ENCODE data around the gene IRF2BPL.

The IRF2BPL gene

DNA sequence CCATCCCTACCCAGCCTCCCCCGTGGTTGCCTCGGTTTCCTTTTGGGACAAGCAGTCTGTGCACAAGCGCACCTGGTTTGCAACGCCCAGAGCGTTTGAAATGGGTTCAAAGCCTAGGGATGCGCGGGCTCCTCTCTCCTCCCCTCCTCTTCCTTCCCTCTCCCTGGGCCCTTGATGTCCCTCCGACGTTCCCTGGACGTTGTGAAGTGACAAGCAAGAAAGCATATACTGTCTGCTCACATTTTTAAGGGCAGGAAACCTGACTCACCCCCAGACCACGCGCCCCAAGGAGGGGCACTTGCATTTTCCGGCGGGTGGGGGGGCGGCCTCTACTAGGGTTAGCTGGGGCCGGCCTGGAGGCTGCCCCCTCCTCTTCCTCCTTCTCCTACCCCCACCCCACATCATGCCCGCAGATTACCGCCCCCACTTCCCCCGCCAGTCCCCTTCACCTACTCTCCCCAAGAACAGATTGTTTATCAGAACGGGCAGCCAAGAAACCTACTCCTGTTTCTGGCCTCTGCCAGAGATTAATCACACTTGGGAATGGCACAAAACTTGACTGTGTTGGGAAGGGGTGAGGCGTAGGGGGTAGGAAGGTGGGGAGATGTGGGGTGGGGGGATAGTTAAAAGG, 9.5 kb upstream of the IRF2BPL start:
- peak in 1 of 10 donors; percentile 66 for DNase-seq

DNA sequence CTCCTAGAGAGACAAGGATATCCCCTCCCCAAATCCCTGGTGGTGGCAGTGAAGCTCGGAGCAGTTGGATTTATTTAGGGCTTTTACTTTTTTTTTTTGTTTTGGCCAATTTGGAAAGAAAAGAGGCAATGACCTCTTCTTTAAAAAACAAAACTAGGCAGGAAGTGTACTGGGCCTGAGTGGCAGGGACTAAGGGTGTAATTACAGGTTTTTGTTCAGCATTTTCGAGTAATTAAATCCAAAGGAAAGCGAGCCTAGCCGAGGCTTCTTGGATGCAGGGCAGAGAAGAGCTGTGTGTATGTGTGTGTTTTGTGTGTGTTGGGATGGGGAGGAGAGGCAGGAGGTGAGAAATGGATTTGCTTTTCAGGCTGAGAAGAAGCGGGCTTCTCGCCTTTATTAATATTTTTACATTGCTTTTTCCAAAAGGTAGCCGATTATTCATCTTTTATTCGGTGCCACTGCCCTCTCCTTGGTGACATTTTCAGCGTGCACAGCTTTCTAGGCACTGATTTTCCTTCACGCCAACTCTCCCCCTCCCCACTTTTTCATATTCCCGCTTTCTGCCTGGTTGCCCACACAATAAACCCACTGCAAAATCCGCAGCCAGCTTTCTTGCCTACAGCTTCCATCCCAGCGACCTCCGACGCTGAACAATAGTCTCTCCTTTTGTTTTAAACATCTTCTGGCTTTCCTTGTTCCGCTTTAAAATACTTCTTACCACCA, 8.9 kb upstream of the IRF2BPL start:
- intact Hi-C loops (cut with DNase I), result no loop called here
- DNase-seq, result peak in 1 of 10 donors; percentile 44

More for the DNA sequence above, 9.5 kb upstream of the IRF2BPL start:
- intact Hi-C loops (cut with DNase I), result no loop called here

DNA sequence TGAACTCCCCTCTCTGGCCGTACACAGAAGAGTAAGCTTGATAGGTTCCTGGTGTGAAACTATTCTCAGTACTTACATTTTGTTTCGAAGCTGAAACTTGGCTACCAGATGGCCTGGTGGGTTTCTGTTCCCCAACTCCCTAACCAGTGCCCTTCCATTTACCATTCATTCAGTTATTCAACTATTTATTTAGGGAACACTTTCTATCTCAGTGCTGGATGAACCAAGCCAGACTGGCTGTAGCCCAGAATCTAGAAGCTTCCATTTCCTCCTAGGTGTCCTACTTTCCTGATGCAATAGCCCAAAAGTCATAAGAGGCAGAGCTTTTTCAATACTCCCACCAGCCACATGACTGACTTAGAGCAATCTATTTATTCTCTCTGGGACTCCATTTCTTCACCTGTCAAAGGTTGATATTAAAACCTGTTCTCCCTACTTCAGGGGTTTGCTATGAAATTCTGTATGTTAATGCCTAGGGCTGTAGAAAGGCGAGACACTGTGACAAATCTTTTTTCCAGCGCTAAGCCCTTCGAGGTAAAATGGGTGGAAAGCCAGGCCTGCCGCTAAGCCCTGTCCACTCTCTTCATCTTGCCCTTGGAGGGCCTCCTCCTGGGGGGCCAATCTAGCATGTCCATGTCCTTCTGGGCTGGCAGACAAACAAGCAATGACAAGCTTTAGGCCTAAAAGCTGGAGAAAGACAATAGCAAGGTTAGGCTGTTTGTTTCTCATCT, 8.1 kb upstream of the IRF2BPL start:
- peak in 1 of 10 donors; percentile 48 for DNase-seq
- intact Hi-C loops (cut with DNase I), result no loop called here

DNA sequence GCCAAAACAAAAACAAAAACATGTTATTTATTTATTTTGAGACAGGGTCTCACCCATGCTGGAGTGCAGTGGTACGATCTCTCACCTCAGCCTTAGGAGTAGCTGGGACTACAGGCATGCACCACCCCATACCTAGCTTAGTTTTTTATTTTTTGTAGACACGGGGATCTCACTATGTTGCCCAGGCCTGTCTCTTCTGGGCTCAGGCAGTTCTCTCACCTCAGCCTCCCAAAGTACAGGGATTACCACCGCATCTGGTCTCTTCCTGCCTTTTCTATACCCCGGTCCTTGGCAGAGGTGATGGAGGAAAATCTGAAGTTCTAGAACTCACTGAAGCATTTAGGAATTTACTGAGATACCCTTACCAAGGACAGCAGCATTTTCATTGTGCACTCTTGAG, 6.8 kb upstream of the IRF2BPL start:
- DNase-seq, result peak in 1 of 10 donors; percentile 32

DNA sequence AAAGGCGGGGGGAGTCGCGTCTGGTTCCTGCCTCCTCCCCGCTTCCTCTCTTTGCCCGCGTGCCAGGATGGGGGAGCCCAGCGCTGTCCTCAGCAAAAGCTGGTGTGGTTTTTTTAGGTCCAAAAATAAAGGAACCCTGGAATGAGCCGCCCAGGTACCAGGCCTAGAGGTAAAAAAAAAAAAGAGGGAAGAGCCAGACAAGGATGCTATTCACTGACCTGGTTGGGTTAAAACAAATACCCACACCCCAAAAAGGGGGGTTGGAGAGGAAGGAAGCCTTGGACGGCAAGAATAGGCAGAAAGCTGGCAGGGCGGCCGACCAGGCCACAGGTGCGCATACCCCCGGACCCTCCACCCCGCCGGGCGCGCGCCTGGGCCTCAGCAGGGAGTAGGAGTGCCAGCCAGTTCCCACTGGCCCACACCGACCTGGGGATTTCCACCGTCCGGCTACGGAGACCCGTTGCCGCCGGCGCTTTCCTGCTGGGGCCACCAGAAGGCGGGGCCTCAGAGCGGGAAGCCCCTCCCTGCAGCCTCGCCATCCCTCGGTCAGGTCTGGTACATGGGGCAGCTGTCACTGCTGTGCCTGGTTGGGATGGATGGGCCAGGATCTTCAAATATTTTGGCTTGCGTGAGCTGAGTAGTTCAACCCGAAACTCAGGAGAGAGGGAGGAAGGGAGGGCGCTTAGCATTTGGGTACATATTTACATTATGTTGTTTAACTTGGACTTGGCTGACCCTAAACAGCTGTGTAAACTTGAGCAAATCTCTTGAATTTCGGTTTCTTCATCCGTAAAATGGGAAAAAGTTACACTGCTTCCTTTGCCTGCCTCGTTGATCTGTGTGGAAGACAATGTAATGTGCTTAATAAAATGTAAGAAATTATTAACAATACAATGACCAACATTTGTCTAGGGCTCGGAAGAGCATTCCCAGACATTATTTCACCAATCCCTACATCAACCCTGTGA, 5.4 kb upstream of the IRF2BPL start:
- DNase-seq, result peak in 8 of 10 donors; percentile 44 to 95 (median 68)
- intact Hi-C loops (cut with DNase I), result no loop called here

More for the DNA sequence above, 6.8 kb upstream of the IRF2BPL start:
- intact Hi-C loops (cut with DNase I), result no loop called here

DNA sequence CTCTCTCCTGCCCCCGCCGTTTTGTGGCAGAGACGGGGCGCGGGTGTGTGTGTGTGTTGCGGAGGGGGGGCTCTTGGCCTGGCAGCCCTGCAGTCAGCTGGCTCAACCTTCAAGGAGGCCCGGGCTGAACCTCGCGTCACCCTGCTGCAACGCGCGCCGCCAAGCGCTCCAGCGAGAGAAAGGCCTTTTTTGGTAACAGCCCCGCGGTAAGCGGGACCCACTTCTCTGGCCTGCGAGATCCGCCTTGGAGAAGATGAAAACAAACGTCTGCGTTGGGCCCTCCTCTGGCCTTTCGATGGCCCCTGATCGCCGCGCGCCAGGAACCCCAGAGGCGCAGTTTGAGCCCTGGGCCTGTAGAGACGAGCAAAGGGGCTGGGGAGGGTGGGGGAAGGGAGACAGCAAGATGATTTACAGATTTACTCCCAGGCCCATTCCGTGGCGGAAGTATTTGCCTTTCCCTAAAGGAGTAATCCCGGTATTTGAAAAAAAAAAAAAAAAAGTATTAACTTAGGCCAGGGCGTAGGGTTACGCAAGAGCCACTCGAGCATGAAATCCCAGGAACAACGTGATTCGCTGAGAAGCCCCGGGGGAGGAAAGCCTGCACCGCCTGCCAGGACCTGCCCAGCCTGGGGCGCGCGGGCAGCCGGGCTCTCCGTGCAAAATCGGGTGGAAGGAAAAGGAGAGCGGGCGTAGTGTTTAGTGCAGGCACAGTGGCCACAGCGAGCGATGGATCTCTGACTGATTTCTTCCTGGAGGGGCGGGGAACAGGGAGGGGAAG, 4.5 kb upstream of the IRF2BPL start:
- intact Hi-C loops (cut with DNase I), result no loop called here
- peak; percentile 71 to 95 (median 76) for DNase-seq

DNA sequence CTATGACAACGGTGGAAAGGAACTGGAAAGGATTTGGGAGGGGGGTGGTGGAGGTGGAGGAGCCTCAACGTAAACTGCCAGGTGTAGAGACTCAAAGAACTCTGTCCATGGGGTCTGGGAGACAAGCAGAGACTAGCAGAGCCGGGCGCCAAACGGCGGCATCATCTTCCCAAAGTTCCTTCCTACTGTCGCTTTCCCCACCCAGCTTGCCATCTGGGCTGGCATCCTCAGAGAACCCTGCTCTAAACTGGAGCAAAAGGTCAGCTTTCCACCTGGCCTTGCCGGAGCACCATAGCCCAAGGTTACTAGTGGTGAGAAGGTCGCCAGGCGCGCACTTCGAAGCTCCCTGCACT, 4.0 kb upstream of the IRF2BPL start:
- intact Hi-C loops (cut with DNase I), result no loop called here
- peak in 1 of 10 donors; percentile 86 for DNase-seq

DNA sequence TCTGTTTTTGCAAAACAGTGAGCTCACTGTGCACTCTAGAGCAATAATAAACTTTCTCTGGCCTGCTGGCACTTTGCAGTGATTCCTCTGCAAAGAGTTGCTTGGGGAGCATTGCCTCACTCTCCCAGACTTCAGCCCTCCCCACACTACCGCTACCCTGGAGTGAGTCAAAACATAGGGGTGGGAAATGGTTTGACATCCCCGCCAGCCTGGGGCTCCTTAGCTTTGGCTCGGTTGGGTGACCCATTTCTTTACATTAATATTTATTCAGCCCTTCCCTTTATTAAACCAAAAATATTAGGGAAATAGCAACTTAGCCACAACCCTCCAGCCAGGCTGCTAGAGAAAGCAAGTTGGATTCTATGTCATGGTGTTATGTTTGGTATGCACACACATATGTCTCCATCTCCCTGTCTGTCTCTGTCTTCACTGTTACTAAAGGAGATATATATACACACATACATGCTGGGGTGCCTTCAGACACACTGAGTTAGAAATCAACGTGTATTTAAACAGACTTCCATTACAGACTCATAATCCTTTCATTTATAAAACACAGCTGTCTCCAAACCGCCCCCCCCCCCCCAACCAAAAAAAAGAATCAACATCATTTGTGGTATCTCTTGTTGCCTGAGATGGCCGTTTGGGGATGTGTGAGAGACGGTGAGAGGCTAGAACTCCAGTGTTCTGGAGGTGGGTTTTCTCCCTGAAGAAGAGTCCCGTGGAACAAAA, 3.4 kb upstream of the IRF2BPL start:
- peak in 1 of 10 donors; percentile 67 for DNase-seq
- intact Hi-C loops (cut with DNase I), result no loop called here

DNA sequence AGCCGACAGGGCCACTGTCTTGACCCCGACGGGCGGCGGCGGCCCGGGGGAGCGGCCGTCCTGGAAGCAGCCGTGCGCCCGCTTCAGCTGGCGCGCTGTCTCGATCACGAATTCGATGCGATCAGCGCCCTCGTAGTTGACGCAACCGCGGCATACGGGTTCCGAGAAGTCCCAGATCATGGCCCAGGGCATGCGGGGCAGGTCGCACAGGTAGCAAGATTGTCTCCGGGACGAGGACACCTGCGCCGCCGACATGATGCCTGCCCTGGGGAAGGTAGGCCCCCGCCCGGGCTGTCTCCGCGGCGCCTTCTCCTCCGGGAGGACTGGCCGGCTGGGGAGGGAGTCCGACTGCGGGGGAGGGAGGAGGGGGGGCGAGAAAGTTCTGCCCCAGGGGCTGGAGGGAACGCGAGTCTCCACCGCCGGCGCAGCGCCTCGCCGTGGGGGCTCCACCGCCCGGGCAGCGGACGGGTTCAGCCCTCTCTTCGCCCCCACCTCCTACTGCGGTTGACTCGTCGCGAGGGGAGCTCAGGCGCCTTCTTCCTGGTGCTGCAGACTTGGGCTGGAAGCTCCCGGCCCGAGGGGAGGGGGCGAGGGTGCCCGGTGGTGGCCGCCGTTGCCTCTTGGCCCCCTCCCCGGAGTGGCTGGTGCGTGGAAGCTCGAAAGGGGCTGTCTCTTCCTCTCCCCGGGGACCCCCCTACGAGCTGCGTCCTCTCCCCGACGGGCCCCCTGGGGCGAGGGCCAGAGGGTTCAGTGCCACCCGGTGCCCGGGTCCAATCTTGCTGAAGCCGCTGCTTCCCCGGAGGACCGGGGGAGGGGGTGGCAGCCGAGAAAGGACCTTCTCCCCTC, 747 bp downstream of the IRF2BPL start:
- peak; percentile 45 to 94 (median 68) for DNase-seq
- intact Hi-C loops (cut with DNase I), result loop anchor here (1.0 to 5.0 kb wide), 5 partner anchors 13 to 115 kb away; no protein-coding TSS in a partner anchor

DNA sequence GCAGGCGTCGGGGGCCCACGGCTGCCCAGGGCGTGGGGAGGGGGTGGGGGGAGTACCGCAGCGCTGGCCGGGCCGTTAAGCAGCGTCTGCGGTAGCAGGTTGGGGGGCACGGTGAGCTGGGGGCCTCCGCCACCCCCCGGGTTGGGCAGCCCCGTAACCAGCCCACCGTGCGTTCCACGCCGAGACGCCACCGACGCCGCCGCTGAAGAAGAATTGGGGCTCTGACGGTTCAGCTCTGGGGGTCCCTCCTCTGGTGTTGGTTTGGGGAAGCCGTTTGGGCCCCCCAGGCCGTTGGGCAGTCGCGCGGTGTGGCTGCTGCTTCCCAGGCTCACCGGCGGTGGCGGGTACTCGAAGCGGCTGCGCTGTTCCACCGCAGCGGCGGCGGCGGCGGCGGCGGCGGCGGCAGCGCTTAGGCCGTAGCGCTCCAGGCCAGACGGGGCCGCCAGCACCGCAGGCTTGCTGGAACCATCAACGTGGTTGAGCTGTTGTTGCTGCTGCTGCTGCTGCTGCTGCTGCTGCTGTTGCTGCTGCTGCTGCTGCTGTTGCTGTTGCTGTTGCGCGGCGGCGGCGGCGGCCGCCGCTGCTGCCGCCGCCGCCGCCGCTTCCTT, 1.5 kb downstream of the IRF2BPL start:
- intact Hi-C loops (cut with DNase I), result loop anchor here (2.0 to 5.0 kb wide), 3 partner anchors 70 to 108 kb away; no protein-coding TSS in a partner anchor
- peak in 5 of 10 donors; percentile 26 to 91 (median 55) for DNase-seq

DNA sequence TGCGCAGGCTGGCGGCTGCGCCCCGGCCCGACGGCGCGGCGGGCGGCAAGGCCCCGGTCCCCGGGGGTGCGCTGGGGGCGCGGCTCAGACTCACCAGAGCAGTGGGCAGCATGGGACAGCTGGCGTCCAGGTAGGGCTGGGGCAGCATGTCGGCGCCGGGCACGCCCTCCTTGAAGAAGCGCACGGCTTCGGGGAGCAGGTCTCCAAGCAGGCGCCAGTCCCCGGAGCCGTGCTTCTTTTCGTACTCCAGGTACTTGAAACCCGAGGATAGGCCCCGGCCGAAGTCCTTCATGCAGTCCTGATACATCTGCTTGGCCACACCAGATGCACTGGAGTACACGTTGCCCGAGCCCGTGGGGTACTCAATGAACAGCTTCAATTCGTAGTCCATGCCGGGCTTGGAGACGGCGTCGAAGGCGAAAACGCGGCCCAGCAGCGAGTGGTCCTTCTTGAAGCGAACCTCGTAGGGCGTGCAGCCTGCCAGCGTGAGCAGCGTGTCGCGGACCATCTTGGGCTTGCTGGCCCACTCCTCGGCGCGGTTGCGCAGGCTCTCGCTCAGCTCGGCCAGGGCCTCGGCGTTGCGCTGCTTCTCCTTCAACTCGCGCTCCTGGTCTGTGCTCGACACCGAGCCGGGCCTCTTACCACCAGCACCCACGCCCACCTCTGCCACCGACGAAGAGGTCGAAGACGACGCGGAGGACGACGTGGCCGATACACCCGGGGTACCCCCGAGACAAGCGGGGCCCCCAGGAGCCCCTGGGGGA, 2.2 kb downstream of the IRF2BPL start:
- intact Hi-C loops (cut with DNase I), result loop anchor here (2.0 to 5.0 kb wide), 3 partner anchors 70 to 108 kb away; no protein-coding TSS in a partner anchor
- DNase-seq, result peak in 7 of 10 donors; percentile 29 to 88 (median 49)

DNA sequence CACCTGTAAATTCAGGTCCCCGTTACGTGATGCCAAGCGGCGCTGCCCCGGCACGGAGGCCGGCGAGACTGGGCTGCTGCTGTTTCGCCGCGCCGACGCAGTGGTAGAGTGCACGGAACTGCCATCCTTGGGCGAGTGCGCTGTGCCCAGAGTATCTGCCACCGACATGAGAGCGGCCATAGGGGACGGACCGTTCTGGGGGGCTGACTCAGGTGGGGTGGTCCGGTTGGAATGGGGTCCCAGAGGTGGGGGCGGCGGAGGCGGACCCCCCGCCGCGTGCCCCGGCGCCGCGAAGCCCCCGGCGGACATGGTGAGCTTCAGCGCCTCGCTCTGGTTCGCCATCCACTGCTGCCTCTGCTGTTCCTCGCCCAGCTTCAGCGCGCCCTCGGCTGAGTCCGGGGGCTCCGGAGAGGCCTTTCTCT, 2.8 kb downstream of the IRF2BPL start:
- peak in 1 of 10 donors; percentile 88 for DNase-seq
- intact Hi-C loops (cut with DNase I), result loop anchor here (2.0 to 5.0 kb wide), 3 partner anchors 69 to 107 kb away; no protein-coding TSS in a partner anchor

DNA sequence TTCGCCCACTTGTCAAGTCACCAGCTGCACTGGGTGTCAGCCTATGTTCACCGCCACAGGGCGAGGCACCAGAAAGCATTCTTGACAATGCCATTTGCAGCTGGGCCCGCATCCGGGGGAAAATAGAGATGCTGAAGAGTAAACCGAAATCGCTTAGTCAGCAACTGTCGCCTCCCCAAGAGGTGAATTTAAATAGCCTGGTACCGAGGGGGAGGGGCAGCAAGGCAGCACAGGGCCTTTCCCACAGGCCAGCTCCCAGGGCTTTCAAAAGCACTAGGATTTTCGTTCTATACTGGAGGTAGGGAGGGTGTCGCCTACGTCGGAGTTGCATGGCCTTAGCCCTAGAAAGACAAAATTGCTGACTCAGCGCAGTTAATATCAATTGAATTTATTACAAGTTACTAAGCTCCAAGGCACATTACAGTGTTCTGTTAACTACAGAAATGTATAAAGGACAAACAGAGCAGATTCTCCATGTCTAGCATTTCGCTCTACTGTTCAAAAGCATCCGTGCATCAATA, 4.3 kb downstream of the IRF2BPL start:
- intact Hi-C loops (cut with DNase I), result loop anchor here (5.0 kb wide), 1 partner anchor 43 kb away; no protein-coding TSS in a partner anchor
- DNase-seq, result peak in 2 of 10 donors; percentile 28 to 82

DNA sequence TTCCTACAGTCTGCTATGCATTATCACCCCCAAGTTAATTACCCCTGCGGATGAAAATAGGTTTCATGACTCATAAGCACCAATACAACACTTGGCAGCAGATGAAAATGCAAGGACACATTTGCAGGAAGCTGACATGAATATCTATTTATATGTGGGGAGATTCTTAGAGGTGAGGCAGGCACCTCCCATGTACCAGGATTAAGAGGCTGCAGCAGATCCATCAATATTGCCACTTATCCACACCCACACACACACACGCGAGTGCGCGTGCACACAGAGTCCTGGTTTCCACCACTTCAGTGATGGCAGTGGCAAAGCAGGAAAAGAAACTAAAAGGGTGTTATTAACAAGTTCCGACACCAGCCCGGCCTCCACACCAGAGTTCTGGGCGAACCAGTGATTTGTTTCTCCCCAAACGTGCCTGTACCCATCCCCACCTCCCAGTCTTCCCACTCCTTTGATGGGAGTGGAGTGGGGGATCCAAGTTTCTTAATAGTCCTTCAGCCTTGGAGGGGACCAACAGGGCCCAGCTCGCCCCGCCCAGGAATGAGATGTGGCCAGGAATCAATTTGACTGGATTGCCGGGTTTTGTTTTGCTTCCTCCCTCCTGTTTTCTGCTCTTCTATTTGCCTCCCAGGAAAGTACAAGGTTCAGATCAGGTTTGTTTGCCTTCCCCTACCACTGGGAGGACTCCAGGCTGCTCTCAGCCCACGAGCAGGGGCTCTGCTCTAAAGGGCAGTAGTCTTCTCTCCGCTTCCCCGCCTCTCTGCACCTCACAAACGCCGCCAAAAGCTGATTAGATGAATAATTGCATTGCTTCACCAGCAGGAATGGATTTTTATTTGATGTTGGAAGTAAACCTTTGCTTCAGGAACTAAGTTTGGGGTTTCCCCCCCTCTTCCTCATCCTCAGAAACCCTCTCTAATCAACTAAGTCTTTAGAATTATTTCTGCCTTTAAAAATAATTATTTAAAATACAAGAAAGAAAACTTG, 5.2 kb downstream of the IRF2BPL start:
- intact Hi-C loops (cut with DNase I), result loop anchor here (5.0 kb wide), 1 partner anchor 44 kb away; no protein-coding TSS in a partner anchor
- DNase-seq, result peak in 2 of 10 donors; percentile 26 to 88
